Brain microvascular endothelial cell (primary cell): ENCODE data around the gene ACSF3.

Source experiments
- DNase-seq: peaks from one replicate; pipeline ENCODE4 v3.0.0-alpha.2; 2020
- H3K27ac ChIP-seq: fragments of 250-450 bp; sonication (Bioruptor Pico); 2 replicates; pipeline ENCODE4 v1.5.1; 2020; ENCODE audit warnings: mild to moderate bottlenecking, moderate library complexity
- H3K27me3 ChIP-seq: fragments of 250-450 bp; sonication (Bioruptor Pico); replicated peaks from 2 replicates; pipeline ENCODE4 v1.5.1; 2020; ENCODE audit warnings: mild to moderate bottlenecking
- H3K36me3 ChIP-seq: fragments of 250-450 bp; sonication (Bioruptor Pico); replicated peaks from 2 replicates; pipeline ENCODE4 v1.5.1; 2020; ENCODE audit warnings: mild to moderate bottlenecking
- H3K4me3 ChIP-seq: 2 replicates; pipeline ENCODE4 v1.5.1; 2011; ENCODE audit warnings: low read depth, mild to moderate bottlenecking, control low read depth, low read length, moderate library complexity
- in situ Hi-C: cut with HindIII; loops from 2 replicates; pipeline ENCODE4 v1.10.0; 2017; ENCODE audit warnings: low sequenced_read_pairs, low pct_ligation_motif_present
- TF ChIP-seq, protein P1 (sequence below): IDR thresholded peaks from 2 replicates; pipeline ENCODE4 v1.5.1; 2011; ENCODE audit warnings: low read depth, mild to moderate bottlenecking, moderate library complexity, low read length, control low read depth, inconsistent platforms; ENCODE audit errors: missing control alignments

Gene ACSF3

DNA sequence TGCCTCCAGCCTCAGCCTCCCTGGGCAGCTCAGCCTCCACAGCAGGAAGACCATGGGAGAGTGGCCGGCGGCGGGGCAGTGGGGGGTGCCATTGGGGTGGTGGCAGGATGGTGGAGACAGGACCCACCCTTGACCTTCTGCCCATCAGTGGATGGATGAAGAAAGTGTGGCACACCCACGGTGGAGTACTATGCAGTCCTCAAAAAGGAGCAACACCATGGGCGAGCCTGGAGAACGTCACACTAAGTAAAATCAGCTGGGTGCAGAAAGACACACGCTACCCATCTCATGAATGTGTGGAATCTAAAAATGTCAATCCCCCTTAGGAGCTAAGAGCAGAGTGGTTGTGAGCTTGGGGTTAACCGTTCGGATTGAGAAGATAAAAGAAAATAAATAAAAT is 34.8 kb upstream of the ACSF3 start:
- in situ Hi-C loops = no loop called here
- Histone ChIP-seq H3K27me3 (no peaks in the 10 kb centered on the region), H3K27ac (no peak overlapping the region), H3K36me3 (no peaks in the 10 kb centered on the region), H3K4me3 (no peak overlapping the region)
- no peak for DNase-seq
- TF ChIP-seq, protein P1, sequence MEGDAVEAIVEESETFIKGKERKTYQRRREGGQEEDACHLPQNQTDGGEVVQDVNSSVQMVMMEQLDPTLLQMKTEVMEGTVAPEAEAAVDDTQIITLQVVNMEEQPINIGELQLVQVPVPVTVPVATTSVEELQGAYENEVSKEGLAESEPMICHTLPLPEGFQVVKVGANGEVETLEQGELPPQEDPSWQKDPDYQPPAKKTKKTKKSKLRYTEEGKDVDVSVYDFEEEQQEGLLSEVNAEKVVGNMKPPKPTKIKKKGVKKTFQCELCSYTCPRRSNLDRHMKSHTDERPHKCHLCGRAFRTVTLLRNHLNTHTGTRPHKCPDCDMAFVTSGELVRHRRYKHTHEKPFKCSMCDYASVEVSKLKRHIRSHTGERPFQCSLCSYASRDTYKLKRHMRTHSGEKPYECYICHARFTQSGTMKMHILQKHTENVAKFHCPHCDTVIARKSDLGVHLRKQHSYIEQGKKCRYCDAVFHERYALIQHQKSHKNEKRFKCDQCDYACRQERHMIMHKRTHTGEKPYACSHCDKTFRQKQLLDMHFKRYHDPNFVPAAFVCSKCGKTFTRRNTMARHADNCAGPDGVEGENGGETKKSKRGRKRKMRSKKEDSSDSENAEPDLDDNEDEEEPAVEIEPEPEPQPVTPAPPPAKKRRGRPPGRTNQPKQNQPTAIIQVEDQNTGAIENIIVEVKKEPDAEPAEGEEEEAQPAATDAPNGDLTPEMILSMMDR = no peak

DNA sequence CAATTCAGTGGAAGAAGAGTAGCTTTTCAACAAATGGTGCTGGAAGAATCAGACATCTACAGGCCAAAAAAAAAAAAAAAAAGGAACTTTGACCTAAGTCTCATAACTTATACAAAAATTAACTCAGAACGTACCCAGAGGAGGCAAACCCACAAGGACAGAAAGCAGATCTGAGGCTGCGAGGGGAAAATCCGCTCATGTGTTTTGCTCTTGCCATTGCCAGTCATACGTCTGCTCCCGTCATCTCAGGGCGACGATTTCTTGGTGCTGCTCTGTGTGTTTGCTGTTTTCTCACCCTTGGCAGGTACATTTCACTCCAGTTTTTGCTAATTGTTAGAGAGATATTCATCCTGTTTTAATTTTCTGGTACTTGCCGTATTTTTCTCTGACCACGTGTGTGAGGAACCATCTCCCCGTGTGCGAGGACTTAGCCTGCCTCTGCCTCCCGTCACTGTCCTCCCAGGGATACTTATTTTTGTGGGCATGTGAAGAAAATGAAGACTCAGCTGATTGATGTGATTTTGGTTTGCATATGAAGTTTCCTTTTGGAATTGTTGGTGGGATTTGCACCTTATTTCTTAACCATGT is 33.4 kb upstream of the ACSF3 start:
- TF ChIP-seq, protein P1 = no peak
- no peak overlapping the region for H3K27ac ChIP-seq
- H3K36me3 ChIP-seq = no peaks in the 10 kb centered on the region
- in situ Hi-C loops = no loop called here
- H3K4me3 ChIP-seq = no peak overlapping the region
- H3K27me3 ChIP-seq = no peaks in the 10 kb centered on the region
- DNase-seq = no peak

DNA sequence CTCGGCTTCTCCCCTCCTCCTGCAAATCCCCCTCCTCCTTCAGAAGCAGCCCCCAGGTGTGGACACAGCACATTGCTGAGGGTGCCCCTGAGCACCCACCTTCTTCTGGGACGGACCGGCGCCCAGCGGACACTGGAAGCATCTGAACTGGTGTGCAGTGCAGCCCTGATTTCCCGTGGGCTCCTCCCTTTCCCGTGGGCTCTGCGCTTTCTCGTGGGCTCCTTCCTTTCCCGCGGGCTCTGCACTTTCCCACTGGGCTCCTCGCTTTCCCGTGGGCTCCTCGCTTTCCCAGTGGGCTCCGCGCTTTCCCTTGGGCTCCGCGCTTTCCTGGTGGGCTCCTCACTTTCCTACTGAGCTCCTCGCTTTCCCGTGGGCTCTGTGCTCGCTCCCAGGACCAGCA is 32.6 kb upstream of the ACSF3 start:
- Histone ChIP-seq H3K4me3 (no peak overlapping the region), H3K27ac (no peak overlapping the region), H3K36me3 (no peaks in the 10 kb centered on the region), H3K27me3 (no peaks in the 10 kb centered on the region)
- DNase-seq = no peak
- TF ChIP-seq, protein P1 = no peak
- in situ Hi-C loops = no loop called here

DNA sequence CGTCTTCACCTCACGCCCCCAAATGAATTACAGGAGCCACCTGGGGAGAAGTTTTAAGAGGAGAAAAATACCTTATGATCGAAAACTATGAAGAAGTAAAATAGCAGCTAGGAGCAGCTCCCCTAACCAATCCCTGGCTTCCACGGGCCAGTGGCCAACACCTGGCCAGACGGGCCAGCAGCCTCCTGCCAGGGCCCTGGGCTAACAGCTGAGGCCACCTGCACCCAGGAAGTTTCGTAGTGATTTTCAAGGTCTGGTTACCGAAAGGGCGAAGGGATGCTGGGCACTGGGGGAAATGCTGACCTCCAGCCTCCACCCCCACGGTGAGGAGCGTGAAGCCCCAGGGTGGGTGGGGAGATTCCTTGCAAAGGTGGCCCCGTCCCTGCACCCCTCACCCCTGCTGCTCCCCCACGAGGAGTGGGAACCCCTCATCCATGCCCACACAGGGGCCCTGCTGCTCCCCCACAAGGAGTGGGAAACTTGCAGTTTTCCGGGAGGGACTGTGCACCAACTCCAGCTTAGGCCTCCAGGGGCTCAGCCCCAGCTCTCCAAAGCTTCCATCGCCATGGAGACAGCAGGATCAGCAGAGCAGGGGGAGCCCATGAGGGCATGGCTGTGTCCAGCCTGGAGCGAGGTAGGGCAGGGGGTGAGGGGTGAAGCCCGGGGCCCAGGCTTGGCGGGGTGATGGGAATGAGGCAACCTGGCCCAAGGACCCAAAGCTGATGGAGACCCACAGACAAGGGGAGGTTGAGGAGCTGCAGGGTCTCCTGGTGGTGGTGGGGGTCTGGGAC is 31.9 kb upstream of the ACSF3 start:
- TF ChIP-seq, protein P1 = no peak
- Histone ChIP-seq H3K27ac (no peak overlapping the region), H3K27me3 (peaks cover 5% of the 10 kb centered on the region), H3K4me3 (no peak overlapping the region), H3K36me3 (no peaks in the 10 kb centered on the region)
- in situ Hi-C loops = no loop called here
- DNase-seq = no peak

DNA sequence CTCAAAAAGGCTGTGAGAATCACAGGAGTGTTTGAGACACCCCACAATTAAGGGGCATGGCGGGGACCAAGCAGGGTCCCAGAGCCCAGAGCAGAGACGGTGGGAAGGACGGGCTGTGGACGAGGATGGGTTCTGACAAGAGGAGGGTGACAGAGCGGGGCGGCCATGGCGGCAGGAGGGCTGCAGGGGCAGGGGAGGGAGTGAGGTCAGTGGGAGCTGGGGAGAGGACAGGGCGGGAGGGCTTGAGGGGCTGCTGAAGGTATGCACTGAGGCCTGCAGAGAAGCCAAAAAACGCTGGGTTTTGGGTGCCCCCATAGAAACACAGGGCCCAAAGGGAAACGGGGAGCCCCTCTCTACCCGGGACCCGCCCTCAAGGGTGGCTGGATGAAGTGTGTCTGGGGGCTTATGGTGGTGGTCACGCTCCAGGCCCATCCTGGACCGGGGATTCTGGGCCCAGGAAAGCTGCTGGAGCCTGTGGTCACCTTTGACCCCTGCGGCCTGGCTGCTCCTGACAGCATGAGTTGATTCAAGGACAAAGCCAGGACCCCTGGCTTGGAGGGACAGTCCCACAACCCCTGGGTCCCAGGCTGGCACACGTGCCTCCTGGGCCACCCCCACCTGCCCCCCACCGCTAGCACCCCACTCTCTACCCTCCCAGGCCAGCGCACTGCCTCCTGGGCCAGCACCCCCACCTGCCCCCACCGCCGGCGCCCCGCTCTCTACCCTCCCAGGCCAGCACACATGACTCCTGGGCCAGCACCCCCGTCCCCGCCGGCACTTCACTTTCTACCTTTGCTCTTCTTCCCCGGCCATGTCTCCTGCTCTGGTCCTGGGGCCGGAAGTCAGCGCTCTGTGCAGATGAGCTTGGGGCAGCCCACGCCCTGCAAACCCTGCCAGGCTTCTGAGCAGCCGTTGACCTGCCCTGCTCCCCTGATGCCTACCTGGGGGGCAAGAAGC is 31.0 kb upstream of the ACSF3 start:
- H3K27ac ChIP-seq = no peak overlapping the region
- no peaks in the 10 kb centered on the region for H3K36me3 ChIP-seq
- peaks cover 7% of the 10 kb centered on the region for H3K27me3 ChIP-seq
- in situ Hi-C loops = no loop called here
- TF ChIP-seq, protein P1 = no peak
- no peak for DNase-seq
- H3K4me3 ChIP-seq = no peak overlapping the region
